ENCODE data around the gene UBE2V1.

- TF ChIP-seq GATA2 (IDR thresholded peaks at IDR 0.05; ENCODE audit: low read depth, low read length) (no peak), GATA3 (IDR thresholded peaks at IDR 0.05; ENCODE audit: low read depth, low read length) (no peak)
Observed at GRCh38 chr20:50121858-50122271, 8.9 kb upstream of the UBE2V1 start.

Data from SH-SY5Y (cell line).